ENCODE data around the gene FBXL7. TPM values are rescaled to one million over a fixed set of nuclear protein-coding genes. Genes with fewer than 3 reads are reported as not detected.

Gene FBXL7
- total and polyA plus RNA-seq, 2 donors (not counting 1 experiment from before 2014, with no cell fraction given) = 6.4 to 12.9 TPM

- peaks cover 3% of the 10 kb centered on the region for H3K4me1 ChIP-seq (ENCODE audit: control insufficient read depth, extremely low read depth, insufficient read depth, low read length)
- DNase-seq (ENCODE audit: low read depth in 2 of 2) = no peak
- H2AFZ ChIP-seq (ENCODE audit: low read length) = no peak overlapping the region
- H3K27me3 ChIP-seq (ENCODE audit: control insufficient read depth, insufficient read depth, low read length) = no peaks in the 10 kb centered on the region
- H3K79me2 ChIP-seq (ENCODE audit: control insufficient read depth, insufficient read depth, low read length) = peaks cover 2% of the 10 kb centered on the region
- H3K4me3 ChIP-seq (replicated peaks in 1 of 4; ENCODE audit: control extremely low read depth in 1 of 4, insufficient read depth in 1 of 4, low read depth in 3 of 4, low read length in 4 of 4) = no peak overlapping the region
- no peak overlapping the region for H3K9ac ChIP-seq (ENCODE audit: insufficient read depth, low read length)
- H4K20me1 ChIP-seq (ENCODE audit: control insufficient read depth, extremely low read depth, insufficient read depth, low read length) = no peaks in the 10 kb centered on the region
- H3K27ac ChIP-seq (ENCODE audit: insufficient read depth, low read length) = no peak overlapping the region
- H3K4me2 ChIP-seq (ENCODE audit: extremely low read depth, insufficient read depth, low read length) = no peak overlapping the region
- TF ChIP-seq CTCF (conservative IDR thresholded peaks at IDR 0.05 in 1 of 2, IDR thresholded peaks at IDR 0.05 in 1 of 2; ENCODE audit: low read depth in 1 of 2, low read length in 2 of 2) (no peak), EZH2 (IDR thresholded peaks at IDR 0.05; ENCODE audit: low read length, missing control alignments) (no peak)
- H3K36me3 ChIP-seq (ENCODE audit: control insufficient read depth, insufficient read depth, low read length) = no peaks in the 10 kb centered on the region
- H3K9me3 ChIP-seq (ENCODE audit: control insufficient read depth, insufficient read depth, low read depth, low read length) = no peaks in the 10 kb centered on the region
Observed at GRCh38 chr5:15574128-15574527, 74.1 kb downstream of the FBXL7 start.

- Histone ChIP-seq H4K20me1 (ENCODE audit: control insufficient read depth, extremely low read depth, insufficient read depth, low read length) (no peaks in the 10 kb centered on the region), H3K4me2 (ENCODE audit: extremely low read depth, insufficient read depth, low read length) (no peak overlapping the region), H3K9ac (ENCODE audit: insufficient read depth, low read length) (no peak overlapping the region), H3K4me1 (ENCODE audit: control insufficient read depth, extremely low read depth, insufficient read depth, low read length) (peaks cover 3% of the 10 kb centered on the region), H3K27me3 (ENCODE audit: control insufficient read depth, insufficient read depth, low read length) (no peaks in the 10 kb centered on the region), H3K36me3 (ENCODE audit: control insufficient read depth, insufficient read depth, low read length) (no peaks in the 10 kb centered on the region), H3K27ac (ENCODE audit: insufficient read depth, low read length) (no peak overlapping the region), H3K4me3 (replicated peaks in 1 of 4; ENCODE audit: control extremely low read depth in 1 of 4, insufficient read depth in 1 of 4, low read depth in 3 of 4, low read length in 4 of 4) (no peak overlapping the region), H2AFZ (ENCODE audit: low read length) (no peak overlapping the region), H3K79me2 (ENCODE audit: control insufficient read depth, insufficient read depth, low read length) (peaks cover 2% of the 10 kb centered on the region), H3K9me3 (ENCODE audit: control insufficient read depth, insufficient read depth, low read depth, low read length) (no peaks in the 10 kb centered on the region)
- DNase-seq (ENCODE audit: low read depth in 2 of 2) = peak in 1 of 2 donors; percentile 54
- TF ChIP-seq EZH2 (IDR thresholded peaks at IDR 0.05; ENCODE audit: low read length, missing control alignments) (no peak), CTCF (conservative IDR thresholded peaks at IDR 0.05 in 1 of 2, IDR thresholded peaks at IDR 0.05 in 1 of 2; ENCODE audit: low read depth in 1 of 2, low read length in 2 of 2) (no peak)
Observed at GRCh38 chr5:15574806-15575325, 74.9 kb downstream of the FBXL7 start.

GRCh38 chr5:15575666-15576065, 75.7 kb downstream of the FBXL7 start:
- Histone ChIP-seq H3K27me3 (ENCODE audit: control insufficient read depth, insufficient read depth, low read length) (no peaks in the 10 kb centered on the region), H3K9me3 (ENCODE audit: control insufficient read depth, insufficient read depth, low read depth, low read length) (no peaks in the 10 kb centered on the region), H3K9ac (ENCODE audit: insufficient read depth, low read length) (no peak overlapping the region), H3K79me2 (ENCODE audit: control insufficient read depth, insufficient read depth, low read length) (peaks cover 2% of the 10 kb centered on the region), H3K36me3 (ENCODE audit: control insufficient read depth, insufficient read depth, low read length) (no peaks in the 10 kb centered on the region), H3K4me2 (ENCODE audit: extremely low read depth, insufficient read depth, low read length) (no peak overlapping the region), H2AFZ (ENCODE audit: low read length) (no peak overlapping the region), H3K27ac (ENCODE audit: insufficient read depth, low read length) (no peak overlapping the region), H3K4me1 (ENCODE audit: control insufficient read depth, extremely low read depth, insufficient read depth, low read length) (peaks cover 3% of the 10 kb centered on the region), H3K4me3 (replicated peaks in 1 of 4; ENCODE audit: control extremely low read depth in 1 of 4, insufficient read depth in 1 of 4, low read depth in 3 of 4, low read length in 4 of 4) (no peak overlapping the region), H4K20me1 (ENCODE audit: control insufficient read depth, extremely low read depth, insufficient read depth, low read length) (no peaks in the 10 kb centered on the region)
- TF ChIP-seq EZH2 (IDR thresholded peaks at IDR 0.05; ENCODE audit: low read length, missing control alignments) = no peak
- TF ChIP-seq CTCF (conservative IDR thresholded peaks at IDR 0.05 in 1 of 2, IDR thresholded peaks at IDR 0.05 in 1 of 2; ENCODE audit: low read depth in 1 of 2, low read length in 2 of 2) = no peak
- DNase-seq (ENCODE audit: low read depth in 2 of 2) = peak in 1 of 2 donors; percentile 82

All from fibroblast of lung (primary cell).